HFFc6 (cell line): ENCODE results near the gene ARMC7. TPM values are rescaled to one million over a fixed set of nuclear protein-coding genes. Genes with fewer than 3 reads are reported as not detected.
"Not testable (repeated sequence)": the region's sequence is repeated elsewhere in the genome, so short reads cannot be mapped to it uniquely, and the experiment has no call there.

Experiments
- DNase-seq: peaks from one replicate; pipeline ENCODE4 v3.0.0-alpha.2; 2018
- H3K27ac Mint-ChIP-seq: 2 replicates; pipeline ENCODE4 v1.8.0; 2020; ENCODE audit warnings: mild to moderate bottlenecking, mixed read lengths
- H3K27me3 Mint-ChIP-seq: 2 replicates; pipeline ENCODE4 v1.8.0; 2021; ENCODE audit warnings: mild to moderate bottlenecking, moderate library complexity, mixed read lengths; ENCODE audit not compliant: insufficient read depth
- H3K36me3 Mint-ChIP-seq: 2 replicates; pipeline ENCODE4 v1.8.0; 2021; ENCODE audit warnings: low read depth, mixed read lengths
- H3K4me1 Mint-ChIP-seq: 2 replicates; pipeline ENCODE4 v1.8.0; 2020; ENCODE audit warnings: low read depth, mixed read lengths
- H3K4me3 Mint-ChIP-seq: 2 replicates; pipeline ENCODE4 v1.8.0; 2020; ENCODE audit warnings: mild to moderate bottlenecking, moderate library complexity, mixed read lengths
- H3K9me3 Mint-ChIP-seq: 2 replicates; pipeline ENCODE4 v1.8.0; 2020; ENCODE audit warnings: mild to moderate bottlenecking, mixed read lengths
- total RNA-seq, 6 experiments: library from RNA; stranded (reverse); fragmentation: NEBNext Ultra II Directional; extraction: Animal tissue kit (Norgen Biotek cat#: 25700); gene quantifications; 2 replicates in 1 of 6; 3 replicates in 5 of 6; pipeline ENCODE4 v1.2.3, GENCODE V29; 2021
- TF ChIP-seq, protein P1 (sequence below): fragments of 200-600 bp; sonication (generic); IDR thresholded peaks from 2 replicates; pipeline ENCODE4 v1.5.0; 2021; ENCODE audit warnings: antibody characterized with exemption, mild to moderate bottlenecking

The ARMC7 gene
- total RNA-seq, 6 experiments from 2014 or later = 9.1 to 11.7 (median 9.6) TPM

GRCh38 chr17:75133001-75133400 lies 23.2 kb downstream of the ARMC7 start:
- TF ChIP-seq, protein P1, sequence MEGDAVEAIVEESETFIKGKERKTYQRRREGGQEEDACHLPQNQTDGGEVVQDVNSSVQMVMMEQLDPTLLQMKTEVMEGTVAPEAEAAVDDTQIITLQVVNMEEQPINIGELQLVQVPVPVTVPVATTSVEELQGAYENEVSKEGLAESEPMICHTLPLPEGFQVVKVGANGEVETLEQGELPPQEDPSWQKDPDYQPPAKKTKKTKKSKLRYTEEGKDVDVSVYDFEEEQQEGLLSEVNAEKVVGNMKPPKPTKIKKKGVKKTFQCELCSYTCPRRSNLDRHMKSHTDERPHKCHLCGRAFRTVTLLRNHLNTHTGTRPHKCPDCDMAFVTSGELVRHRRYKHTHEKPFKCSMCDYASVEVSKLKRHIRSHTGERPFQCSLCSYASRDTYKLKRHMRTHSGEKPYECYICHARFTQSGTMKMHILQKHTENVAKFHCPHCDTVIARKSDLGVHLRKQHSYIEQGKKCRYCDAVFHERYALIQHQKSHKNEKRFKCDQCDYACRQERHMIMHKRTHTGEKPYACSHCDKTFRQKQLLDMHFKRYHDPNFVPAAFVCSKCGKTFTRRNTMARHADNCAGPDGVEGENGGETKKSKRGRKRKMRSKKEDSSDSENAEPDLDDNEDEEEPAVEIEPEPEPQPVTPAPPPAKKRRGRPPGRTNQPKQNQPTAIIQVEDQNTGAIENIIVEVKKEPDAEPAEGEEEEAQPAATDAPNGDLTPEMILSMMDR = no peak
- Mint-ChIP-seq H3K4me3 (no peak overlapping the region), H3K27me3 (peaks cover 6% of the 10 kb centered on the region; the same call in 1 of the 2 replicates), H3K36me3 (peaks cover 8% of the 10 kb centered on the region; the same call in 1 of the 2 replicates), H3K27ac (no peak overlapping the region), H3K4me1 (peaks cover 7% of the 10 kb centered on the region), H3K9me3 (no peaks in the 10 kb centered on the region)
- DNase-seq = no peak

DNA sequence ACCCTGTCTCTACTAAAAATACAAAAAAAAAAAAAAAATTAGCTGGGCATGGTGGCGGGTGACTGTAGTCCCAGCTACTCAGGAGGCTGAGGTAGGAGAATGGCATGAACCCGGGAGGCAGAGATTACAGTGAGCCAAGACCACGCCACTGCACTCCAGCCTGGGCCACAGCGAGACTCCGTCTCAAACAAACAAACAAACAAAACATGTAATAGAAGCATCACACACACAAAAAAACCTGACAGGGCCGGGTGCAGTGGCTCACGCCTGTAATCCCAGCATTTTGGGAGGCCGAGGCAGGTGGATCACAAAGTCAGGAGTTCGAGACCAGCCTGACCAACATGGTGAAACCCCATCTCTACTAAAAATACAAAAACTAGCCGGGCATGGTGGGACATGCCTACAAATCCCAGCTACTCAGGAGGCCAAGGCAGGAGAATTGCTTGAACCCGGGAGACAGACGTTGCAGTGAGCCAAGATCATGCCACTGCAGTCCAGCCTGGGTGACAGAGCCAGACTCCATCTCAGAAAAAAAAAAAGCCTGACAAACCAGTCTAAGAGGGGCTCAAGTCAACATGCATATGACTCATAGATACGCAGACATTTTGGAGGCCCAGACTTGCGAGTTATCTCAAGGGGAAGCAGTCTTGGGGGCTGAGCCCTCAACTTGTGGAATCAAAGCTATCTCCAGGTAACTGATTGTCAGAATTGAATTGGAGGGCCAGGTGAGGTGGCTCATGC lies 24.0 kb downstream of the ARMC7 start:
- H3K27me3 Mint-ChIP-seq, H3K4me1 Mint-ChIP-seq, H3K27ac Mint-ChIP-seq, H3K4me3 Mint-ChIP-seq, DNase-seq, H3K9me3 Mint-ChIP-seq, H3K36me3 Mint-ChIP-seq: not testable (repeated sequence)

DNA sequence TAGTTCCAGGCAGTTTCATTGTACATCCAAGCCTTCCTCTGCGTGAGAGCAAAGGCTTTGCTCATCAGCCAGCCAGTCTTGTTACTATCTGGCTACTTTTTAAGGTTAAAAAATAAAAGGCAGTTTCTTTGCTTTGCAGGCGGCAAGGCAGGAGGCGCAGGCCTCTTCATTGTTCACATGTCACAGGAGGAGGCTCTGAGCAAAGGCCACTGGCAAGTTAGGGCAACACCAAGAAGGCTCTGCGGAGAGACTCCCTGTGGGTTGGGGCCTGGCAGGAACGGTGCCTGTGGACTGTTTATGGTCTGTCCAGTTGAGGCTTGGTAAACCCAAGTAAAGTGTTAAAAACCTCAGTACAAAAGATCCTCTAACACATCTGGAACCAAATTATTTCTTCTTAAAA lies 25.7 kb downstream of the ARMC7 start:
- Mint-ChIP-seq H3K27me3 (peaks cover 3% of the 10 kb centered on the region; the same call in 1 of the 2 replicates), H3K36me3 (peaks cover 2% of the 10 kb centered on the region; the same call in 1 of the 2 replicates), H3K27ac (peak overlapping the region; percentile 8; the same call in 1 of the 2 replicates), H3K9me3 (no peaks in the 10 kb centered on the region), H3K4me3 (no peak overlapping the region), H3K4me1 (peaks cover 4% of the 10 kb centered on the region)
- TF ChIP-seq, protein P1 = no peak
- no peak for DNase-seq

- Mint-ChIP-seq H3K9me3 (no peaks in the 10 kb centered on the region), H3K36me3 (no peaks in the 10 kb centered on the region; the same call in 1 of the 2 replicates), H3K4me3 (no peak overlapping the region), H3K27me3 (no peaks in the 10 kb centered on the region; the same call in 1 of the 2 replicates), H3K27ac (peak overlapping the region; percentile 8), H3K4me1 (no peaks in the 10 kb centered on the region)
- TF ChIP-seq, protein P1 = no peak; the same call in 1 of the 2 replicates
- DNase-seq = no peak
Observed at GRCh38 chr17:75135946-75136345, 26.2 kb downstream of the ARMC7 start.

DNA sequence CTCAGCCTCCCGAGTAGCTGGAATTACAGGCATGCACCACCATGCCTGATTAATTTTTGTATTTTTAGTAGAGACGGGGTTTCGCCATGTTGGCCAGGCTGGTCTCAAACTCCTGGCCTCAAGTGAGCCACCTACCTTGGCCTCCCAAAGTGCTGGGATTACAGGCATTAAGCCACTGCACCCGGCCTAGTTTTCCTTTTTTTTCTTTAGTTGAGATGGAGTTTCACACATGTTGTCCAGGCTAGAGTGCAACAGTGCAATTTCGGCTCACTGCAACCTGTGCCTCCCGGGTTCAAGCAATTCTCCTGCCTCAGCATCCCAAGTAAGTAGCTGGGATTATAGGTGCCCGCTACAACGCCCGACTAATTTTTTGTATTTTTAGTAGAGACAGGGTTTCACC lies 28.0 kb downstream of the ARMC7 start:
- H3K4me3 Mint-ChIP-seq, DNase-seq, H3K4me1 Mint-ChIP-seq, H3K27ac Mint-ChIP-seq, H3K27me3 Mint-ChIP-seq, H3K36me3 Mint-ChIP-seq, H3K9me3 Mint-ChIP-seq: not testable (repeated sequence)

DNA sequence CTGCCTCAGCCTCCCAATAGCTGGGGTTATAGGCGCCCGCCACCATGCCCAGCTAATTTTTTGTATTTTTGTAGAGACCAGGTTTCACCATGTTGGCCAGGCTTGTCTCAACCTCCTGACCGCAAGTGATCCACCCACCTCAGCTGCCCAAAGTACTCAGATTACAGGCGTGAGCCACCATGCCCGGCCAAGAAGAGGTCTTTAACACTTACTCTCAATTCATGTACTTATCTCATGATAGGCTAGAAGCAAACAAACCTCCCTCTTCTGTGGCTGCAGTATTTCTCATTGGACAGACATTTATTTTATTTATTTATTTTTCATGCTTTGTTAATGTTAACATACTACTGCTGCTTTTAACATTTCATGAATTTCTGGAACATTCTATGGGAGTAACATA lies 28.8 kb downstream of the ARMC7 start:
- Mint-ChIP-seq H3K9me3 (no peaks in the 10 kb centered on the region), H3K36me3 (peaks cover 5% of the 10 kb centered on the region; the same call in 1 of the 2 replicates), H3K27ac (no peak overlapping the region), H3K4me1 (no peaks in the 10 kb centered on the region), H3K4me3 (no peak overlapping the region), H3K27me3 (no peaks in the 10 kb centered on the region; the same call in 1 of the 2 replicates)
- DNase-seq = no peak
- TF ChIP-seq, protein P1 = no peak
